Astrocyte (in vitro differentiated cells and primary cell): ENCODE data around the gene SNX32. TPM values are rescaled to one million over a fixed set of nuclear protein-coding genes. Genes with fewer than 3 reads are reported as not detected.

Experiments
- DNase-seq: peaks from one replicate; pipeline ENCODE4 v3.0.0-alpha.2; 2010; ENCODE audit warnings: low read depth
- FAIRE-seq: peaks from 2 replicates; lab custom pipeline; 2011; peaks lifted over from hg19 to GRCh38; lab: Jason Lieb, UNC
- H2AFZ ChIP-seq: 2 replicates; pipeline ENCODE4 v1.6.0; 2012; ENCODE audit warnings: low read depth, low read length, inconsistent platforms
- H3K27ac ChIP-seq: 2 replicates; pipeline ENCODE4 v1.5.1; 2011; ENCODE audit warnings: low read depth, low read length, inconsistent platforms
- H3K27me3 ChIP-seq: 2 replicates; pipeline ENCODE4 v1.6.0; 2011; ENCODE audit warnings: low read length, inconsistent platforms; ENCODE audit not compliant: insufficient read depth
- H3K36me3 ChIP-seq: 2 replicates; pipeline ENCODE4 v1.5.1; 2011; ENCODE audit warnings: low read length, inconsistent platforms; ENCODE audit not compliant: insufficient read depth
- H3K4me1 ChIP-seq: 2 replicates; pipeline ENCODE4 v1.5.1; 2011; ENCODE audit warnings: low read length, inconsistent platforms; ENCODE audit not compliant: insufficient read depth
- H3K4me2 ChIP-seq: 2 replicates; pipeline ENCODE4 v1.6.0; 2012; ENCODE audit warnings: low read length, inconsistent platforms
- H3K4me3 ChIP-seq: 2 replicates; pipeline ENCODE4 v1.5.1; 2011; ENCODE audit warnings: low read depth, mild to moderate bottlenecking, low read length, inconsistent platforms; ENCODE audit not compliant: insufficient read depth
- H3K79me2 ChIP-seq: 2 replicates; pipeline ENCODE4 v1.6.0; 2012; ENCODE audit warnings: mild to moderate bottlenecking, low read length, inconsistent platforms; ENCODE audit not compliant: insufficient read depth
- H3K9ac ChIP-seq: 2 replicates; pipeline ENCODE4 v1.6.0; 2012; ENCODE audit warnings: mild to moderate bottlenecking, low read length, inconsistent platforms
- H3K9me3 ChIP-seq: 2 replicates; pipeline ENCODE4 v1.5.1; 2012; ENCODE audit warnings: low read depth, mild to moderate bottlenecking, low read length, inconsistent platforms; ENCODE audit not compliant: insufficient read depth
- H4K20me1 ChIP-seq: 2 replicates; pipeline ENCODE4 v1.6.0; 2012; ENCODE audit warnings: low read length, inconsistent platforms; ENCODE audit not compliant: insufficient read depth
- H3K27ac Mint-ChIP-seq: one replicate; pipeline ENCODE4 v1.8.0; 2021; ENCODE audit warnings: mild to moderate bottlenecking, mixed read lengths; ENCODE audit not compliant: unreplicated experiment
- H3K27me3 Mint-ChIP-seq: one replicate; pipeline ENCODE4 v1.8.0; 2021; ENCODE audit warnings: low read depth, mixed read lengths; ENCODE audit not compliant: unreplicated experiment
- H3K36me3 Mint-ChIP-seq: one replicate; pipeline ENCODE4 v1.8.0; 2021; ENCODE audit warnings: low read depth, mixed read lengths; ENCODE audit not compliant: unreplicated experiment
- H3K4me1 Mint-ChIP-seq: one replicate; pipeline ENCODE4 v1.8.0; 2021; ENCODE audit warnings: low read depth, mixed read lengths; ENCODE audit not compliant: unreplicated experiment
- H3K4me3 Mint-ChIP-seq: one replicate; pipeline ENCODE4 v1.8.0; 2021; ENCODE audit warnings: mild to moderate bottlenecking, moderate library complexity, mixed read lengths; ENCODE audit not compliant: unreplicated experiment
- H3K9me3 Mint-ChIP-seq: one replicate; pipeline ENCODE4 v1.8.0; 2021; ENCODE audit warnings: mild to moderate bottlenecking, mixed read lengths; ENCODE audit not compliant: unreplicated experiment
- EZH2 ChIP-seq: IDR thresholded peaks from 2 replicates; pipeline ENCODE4 v1.6.1; 2012; ENCODE audit warnings: mild to moderate bottlenecking, low read length, inconsistent platforms; ENCODE audit not compliant: insufficient read depth
- total RNA-seq: library from RNA; stranded (reverse); gene quantifications from 2 replicates; pipeline ENCODE4 v1.2.1, GENCODE V29; 2021
- TF ChIP-seq, protein P1 (sequence below): IDR thresholded peaks from 2 replicates; pipeline ENCODE4 v1.5.1; 2011; ENCODE audit warnings: low read depth, mild to moderate bottlenecking, inconsistent platforms, low read length, moderate library complexity; ENCODE audit not compliant: insufficient read depth

SNX32 gene
- total RNA-seq, 1 donor from 2014 or later = 1.2 TPM

DNA sequence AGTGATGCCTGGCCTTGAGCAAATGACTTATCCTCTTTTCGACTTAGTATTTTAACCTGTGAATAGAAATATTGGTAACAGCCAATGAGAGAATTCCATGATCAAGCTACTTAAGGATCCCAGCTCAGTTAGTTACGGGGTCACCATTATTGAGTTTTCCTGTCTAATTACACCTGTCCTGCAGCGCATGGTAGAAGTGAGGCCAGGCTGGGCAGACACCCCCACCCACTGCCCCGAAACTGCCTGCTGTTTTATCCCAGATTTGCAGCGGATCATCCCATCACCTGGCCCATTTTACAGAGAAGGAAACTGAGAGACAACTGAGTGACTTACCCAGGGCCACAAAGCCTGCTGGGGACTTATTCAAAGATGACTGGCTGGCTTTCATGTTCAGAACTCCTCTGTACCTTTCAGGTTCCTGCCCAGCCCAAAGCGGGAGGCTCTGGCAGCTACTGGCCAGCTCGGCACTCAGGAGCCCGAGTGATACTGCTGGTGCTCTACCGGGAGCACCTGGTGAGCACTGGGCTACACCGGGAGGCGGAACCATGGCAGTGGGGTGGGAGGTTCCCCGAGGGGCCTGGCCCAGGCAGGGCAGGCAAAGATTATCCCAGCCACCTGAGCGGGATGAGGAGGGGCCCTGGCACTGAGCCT lies 27.9 kb downstream of the SNX32 start:
- Mint-ChIP-seq H3K4me1 (peaks cover 12% of the 10 kb centered on the region), H3K27me3 (no peaks in the 10 kb centered on the region), H3K36me3 (peaks cover 9% of the 10 kb centered on the region), H3K4me3 (peak overlapping the region; percentile 95), H3K9me3 (no peaks in the 10 kb centered on the region), H3K27ac (peak overlapping the region; percentile 62)
- peak overlapping the region; percentile 89 for H3K9ac ChIP-seq
- TF ChIP-seq EZH2 = no peak
- TF ChIP-seq, protein P1, sequence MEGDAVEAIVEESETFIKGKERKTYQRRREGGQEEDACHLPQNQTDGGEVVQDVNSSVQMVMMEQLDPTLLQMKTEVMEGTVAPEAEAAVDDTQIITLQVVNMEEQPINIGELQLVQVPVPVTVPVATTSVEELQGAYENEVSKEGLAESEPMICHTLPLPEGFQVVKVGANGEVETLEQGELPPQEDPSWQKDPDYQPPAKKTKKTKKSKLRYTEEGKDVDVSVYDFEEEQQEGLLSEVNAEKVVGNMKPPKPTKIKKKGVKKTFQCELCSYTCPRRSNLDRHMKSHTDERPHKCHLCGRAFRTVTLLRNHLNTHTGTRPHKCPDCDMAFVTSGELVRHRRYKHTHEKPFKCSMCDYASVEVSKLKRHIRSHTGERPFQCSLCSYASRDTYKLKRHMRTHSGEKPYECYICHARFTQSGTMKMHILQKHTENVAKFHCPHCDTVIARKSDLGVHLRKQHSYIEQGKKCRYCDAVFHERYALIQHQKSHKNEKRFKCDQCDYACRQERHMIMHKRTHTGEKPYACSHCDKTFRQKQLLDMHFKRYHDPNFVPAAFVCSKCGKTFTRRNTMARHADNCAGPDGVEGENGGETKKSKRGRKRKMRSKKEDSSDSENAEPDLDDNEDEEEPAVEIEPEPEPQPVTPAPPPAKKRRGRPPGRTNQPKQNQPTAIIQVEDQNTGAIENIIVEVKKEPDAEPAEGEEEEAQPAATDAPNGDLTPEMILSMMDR = no peak
- H3K36me3 ChIP-seq = peaks cover 26% of the 10 kb centered on the region
- no peaks in the 10 kb centered on the region for H3K27me3 ChIP-seq
- H3K4me3 ChIP-seq = peak overlapping the region; percentile 98
- no peak for DNase-seq
- no peaks in the 10 kb centered on the region for H3K9me3 ChIP-seq
- H4K20me1 ChIP-seq = peaks cover 58% of the 10 kb centered on the region
- FAIRE-seq = no peak
- H3K79me2 ChIP-seq = peaks cover 56% of the 10 kb centered on the region
- H3K4me2 ChIP-seq = peak overlapping the region; percentile 96
- peak overlapping the region; percentile 74 for H3K27ac ChIP-seq
- peaks cover 35% of the 10 kb centered on the region for H3K4me1 ChIP-seq
- no peak overlapping the region for H2AFZ ChIP-seq

DNA sequence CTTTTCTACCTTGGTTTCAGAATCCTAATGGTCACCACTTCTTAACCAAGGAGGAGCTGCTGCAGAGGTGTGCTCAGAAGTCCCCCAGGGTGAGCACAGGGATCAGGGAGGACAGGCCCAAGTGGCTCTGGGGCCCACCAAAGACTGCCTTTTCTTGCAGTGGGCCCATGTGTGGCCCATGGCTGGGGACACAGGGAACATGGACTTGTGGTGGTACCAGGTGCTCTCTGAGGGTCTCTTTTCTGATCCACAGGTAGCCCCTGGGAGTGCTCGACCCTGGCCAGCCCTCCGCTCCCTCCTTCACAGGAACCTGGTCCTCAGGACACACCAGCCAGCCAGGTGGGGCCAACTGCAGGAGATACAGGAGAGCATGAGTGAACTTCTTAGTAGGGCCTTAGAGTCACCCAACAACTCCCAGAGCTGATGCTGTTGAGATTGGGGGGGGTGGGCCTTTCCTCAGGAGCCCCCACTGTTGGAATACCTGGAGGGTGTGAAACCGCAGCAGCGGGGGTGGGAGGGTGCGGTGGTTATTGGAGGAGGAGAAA lies 28.5 kb downstream of the SNX32 start:
- no peak overlapping the region for H2AFZ ChIP-seq
- H3K36me3 ChIP-seq = peaks cover 26% of the 10 kb centered on the region
- no peak for FAIRE-seq
- no peaks in the 10 kb centered on the region for H3K9me3 Mint-ChIP-seq
- H3K4me3 ChIP-seq = peak overlapping the region; percentile 98
- H3K79me2 ChIP-seq = peaks cover 49% of the 10 kb centered on the region
- no peaks in the 10 kb centered on the region for H3K27me3 Mint-ChIP-seq
- no peak overlapping the region for H3K27ac Mint-ChIP-seq
- peaks cover 12% of the 10 kb centered on the region for H3K4me1 Mint-ChIP-seq
- H3K4me1 ChIP-seq = peaks cover 37% of the 10 kb centered on the region
- no peak for DNase-seq
- peak overlapping the region; percentile 95 for H3K4me3 Mint-ChIP-seq
- H3K9me3 ChIP-seq = no peaks in the 10 kb centered on the region
- no peak overlapping the region for H3K27ac ChIP-seq
- H4K20me1 ChIP-seq = peaks cover 58% of the 10 kb centered on the region
- TF ChIP-seq, protein P1 = no peak
- no peak for TF ChIP-seq EZH2
- H3K4me2 ChIP-seq = peak overlapping the region; percentile 96
- H3K27me3 ChIP-seq = no peaks in the 10 kb centered on the region
- H3K9ac ChIP-seq = peak overlapping the region; percentile 89
- H3K36me3 Mint-ChIP-seq = peaks cover 8% of the 10 kb centered on the region
